Right atrium auricular region (tissue), 2 donors: Measurements from ENCODE around the gene PDE6A. TPM values are rescaled to one million over a fixed set of nuclear protein-coding genes. Genes with fewer than 3 reads are reported as not detected.

Source experiments
- DNase-seq: peaks from one replicate; pipeline ENCODE4 v3.0.0-alpha.2; 2019; ENCODE audit warnings: low spot score
- H3K27ac ChIP-seq, 2 donors: fragments of 200-600 bp; sonication (generic); 1 replicate in 1 of 2; 2 replicates in 1 of 2; pipeline ENCODE4 v1.5.1; 2016 to 2019
- H3K27me3 ChIP-seq, 2 donors: fragments of 200-600 bp; sonication (generic); one replicate each; pipeline versions ENCODE4 v1.5.1 to v1.6.0; 2017 to 2019
- H3K36me3 ChIP-seq: fragments of 200-600 bp; sonication (generic); one replicate; pipeline ENCODE4 v1.5.1; 2016
- H3K4me1 ChIP-seq, 2 donors: fragments of 200-600 bp; sonication (generic); one replicate each; pipeline versions ENCODE4 v1.5.1 to v1.6.0; 2017 to 2019
- H3K4me3 ChIP-seq, 2 donors: fragments of 200-600 bp; sonication (generic); 1 replicate in 1 of 2; 2 replicates in 1 of 2; pipeline ENCODE4 v1.5.1; 2017 to 2019; ENCODE audit warnings: mild to moderate bottlenecking in 1 of 2, moderate library complexity in 1 of 2
- H3K9me3 ChIP-seq, 2 donors: fragments of 200-600 bp; sonication (generic); one replicate each; pipeline ENCODE4 v1.5.1; 2019
- total RNA-seq, 2 donors: library from RNA; depleted of rRNA; stranded (reverse); fragments of >200 nt; gene quantifications; one replicate each; pipeline ENCODE4 v1.1.0, GENCODE V29; 2016
- TF ChIP-seq, protein P1 (sequence below), 2 donors: fragments of 200-600 bp; sonication (generic); IDR thresholded peaks; one replicate each; pipeline ENCODE4 v1.5.1; 2019; ENCODE audit warnings: antibody characterized with exemption in 2 of 2

The PDE6A gene
- total RNA-seq, 2 donors from 2014 or later = 0.08 TPM; not detected in 1

DNA sequence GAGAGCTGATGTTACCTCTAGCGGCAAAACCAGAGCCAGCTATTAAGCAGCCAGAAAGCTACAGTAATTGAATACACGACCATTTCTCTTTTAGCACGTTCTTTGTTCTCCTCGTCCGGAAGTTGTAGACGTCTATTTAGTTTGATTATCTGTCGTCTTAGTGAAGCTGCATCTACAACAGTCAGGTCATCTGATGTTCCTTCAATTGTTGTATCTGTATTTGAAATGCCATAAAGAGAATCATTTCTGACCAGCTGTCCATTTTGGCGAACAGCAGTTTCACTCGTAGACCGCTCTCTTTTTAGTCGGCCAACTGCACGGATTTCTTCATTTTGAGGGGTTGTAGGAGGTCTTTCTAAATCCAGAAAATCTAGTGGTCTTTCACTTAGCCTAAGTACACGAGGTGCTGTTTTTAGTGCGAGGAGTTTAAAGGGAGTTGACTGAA is 12.6 kb downstream of the PDE6A start:
- Histone ChIP-seq H3K27ac (no peak overlapping the region), H3K4me1 (peaks cover 0 to 7% of the 10 kb centered on the region in 2 donors), H3K27me3 (no peaks in the 10 kb centered on the region), H3K36me3 (no peaks in the 10 kb centered on the region), H3K9me3 (no peaks in the 10 kb centered on the region), H3K4me3 (peak overlapping the region in 1 of 2 donors; percentile 28)
- TF ChIP-seq, protein P1, sequence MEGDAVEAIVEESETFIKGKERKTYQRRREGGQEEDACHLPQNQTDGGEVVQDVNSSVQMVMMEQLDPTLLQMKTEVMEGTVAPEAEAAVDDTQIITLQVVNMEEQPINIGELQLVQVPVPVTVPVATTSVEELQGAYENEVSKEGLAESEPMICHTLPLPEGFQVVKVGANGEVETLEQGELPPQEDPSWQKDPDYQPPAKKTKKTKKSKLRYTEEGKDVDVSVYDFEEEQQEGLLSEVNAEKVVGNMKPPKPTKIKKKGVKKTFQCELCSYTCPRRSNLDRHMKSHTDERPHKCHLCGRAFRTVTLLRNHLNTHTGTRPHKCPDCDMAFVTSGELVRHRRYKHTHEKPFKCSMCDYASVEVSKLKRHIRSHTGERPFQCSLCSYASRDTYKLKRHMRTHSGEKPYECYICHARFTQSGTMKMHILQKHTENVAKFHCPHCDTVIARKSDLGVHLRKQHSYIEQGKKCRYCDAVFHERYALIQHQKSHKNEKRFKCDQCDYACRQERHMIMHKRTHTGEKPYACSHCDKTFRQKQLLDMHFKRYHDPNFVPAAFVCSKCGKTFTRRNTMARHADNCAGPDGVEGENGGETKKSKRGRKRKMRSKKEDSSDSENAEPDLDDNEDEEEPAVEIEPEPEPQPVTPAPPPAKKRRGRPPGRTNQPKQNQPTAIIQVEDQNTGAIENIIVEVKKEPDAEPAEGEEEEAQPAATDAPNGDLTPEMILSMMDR (IDR thresholded peaks at IDR 0.05) = no peak
- no peak for DNase-seq

DNA sequence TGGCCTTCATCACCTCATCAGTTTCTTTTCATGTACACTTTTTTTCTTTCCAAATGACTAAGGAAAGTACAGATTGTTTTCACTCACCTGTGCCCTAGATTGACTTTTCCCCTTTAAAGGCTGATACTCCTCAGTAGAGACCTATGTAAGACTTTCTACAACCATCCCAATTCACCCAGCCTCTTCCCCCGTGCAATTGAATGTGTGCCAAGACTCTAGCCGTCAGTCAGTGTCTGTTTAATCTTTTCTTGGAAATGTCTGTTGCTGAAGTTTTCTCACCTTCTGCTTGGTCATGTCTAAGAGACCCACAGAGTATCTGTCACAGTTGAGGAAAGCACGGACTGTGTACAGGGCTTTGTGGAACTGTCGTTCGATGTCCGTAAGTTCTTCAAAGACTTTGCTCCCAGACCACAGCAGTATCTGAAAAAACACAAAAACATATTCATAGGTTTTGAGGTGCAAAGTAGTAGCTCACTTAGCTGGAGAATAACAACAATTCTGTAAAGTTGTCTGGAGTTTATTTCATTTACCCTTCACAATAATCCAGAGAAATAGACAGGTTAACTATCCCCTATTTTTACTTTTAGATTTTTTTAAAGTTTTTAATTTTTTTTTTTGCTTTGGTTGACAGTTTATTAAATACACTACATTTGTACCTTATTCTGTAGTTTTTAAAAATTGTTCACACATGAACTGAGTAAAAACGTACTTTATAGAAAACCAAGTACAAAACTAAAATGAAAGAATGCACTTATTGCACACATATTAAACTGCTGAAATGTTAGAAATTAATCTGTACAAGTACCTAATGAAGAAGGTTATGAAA is 13.6 kb downstream of the PDE6A start:
- no peak overlapping the region for H3K27ac ChIP-seq

DNA sequence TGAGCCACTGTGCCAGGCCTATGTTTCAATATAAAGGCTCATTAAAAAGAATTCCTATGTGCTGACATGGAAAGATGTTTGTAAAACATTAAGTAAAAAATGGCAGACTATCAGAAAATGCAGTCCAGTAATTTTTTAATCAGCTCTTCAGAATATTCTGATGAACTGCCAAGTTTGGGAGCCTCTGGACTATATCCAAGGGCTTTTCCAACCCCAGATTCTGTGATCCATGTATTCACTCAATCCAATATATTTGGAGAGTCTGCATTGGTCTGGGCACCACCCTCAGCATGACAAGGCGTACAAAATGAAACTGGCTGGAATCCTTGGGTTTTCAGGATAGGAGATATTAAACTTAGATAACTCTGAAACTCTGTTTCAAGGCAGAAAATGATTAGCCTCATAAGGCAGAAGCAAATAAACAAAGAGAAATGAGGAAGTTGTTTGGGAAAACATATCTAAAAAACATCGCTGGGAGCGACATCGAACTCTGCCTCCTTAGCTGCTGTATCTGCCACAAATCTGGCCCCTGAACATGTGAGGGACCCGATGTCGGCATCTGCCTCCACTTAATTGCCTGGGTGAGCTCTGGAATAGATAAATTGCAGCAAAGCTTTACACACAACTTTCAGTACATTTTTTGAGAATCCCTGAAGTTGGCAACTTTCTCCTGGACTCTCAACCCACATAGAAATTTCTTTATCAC is 14.4 kb downstream of the PDE6A start:
- Histone ChIP-seq H3K36me3 (no peaks in the 10 kb centered on the region), H3K4me1 (peaks cover 0 to 7% of the 10 kb centered on the region in 2 donors), H3K4me3 (peak overlapping the region in 1 of 2 donors; percentile 31), H3K9me3 (no peaks in the 10 kb centered on the region), H3K27me3 (no peaks in the 10 kb centered on the region), H3K27ac (no peak overlapping the region)
- TF ChIP-seq, protein P1 (IDR thresholded peaks at IDR 0.05) = no peak
- no peak for DNase-seq

More for the DNA sequence above, 13.6 kb downstream of the PDE6A start:
- peaks cover 0 to 7% of the 10 kb centered on the region in 2 donors for H3K4me1 ChIP-seq
- H3K4me3 ChIP-seq = no peak overlapping the region
- no peaks in the 10 kb centered on the region for H3K36me3 ChIP-seq
- TF ChIP-seq, protein P1 (IDR thresholded peaks at IDR 0.05) = no peak
- H3K27me3 ChIP-seq = no peaks in the 10 kb centered on the region
- no peak for DNase-seq
- H3K9me3 ChIP-seq = no peaks in the 10 kb centered on the region

DNA sequence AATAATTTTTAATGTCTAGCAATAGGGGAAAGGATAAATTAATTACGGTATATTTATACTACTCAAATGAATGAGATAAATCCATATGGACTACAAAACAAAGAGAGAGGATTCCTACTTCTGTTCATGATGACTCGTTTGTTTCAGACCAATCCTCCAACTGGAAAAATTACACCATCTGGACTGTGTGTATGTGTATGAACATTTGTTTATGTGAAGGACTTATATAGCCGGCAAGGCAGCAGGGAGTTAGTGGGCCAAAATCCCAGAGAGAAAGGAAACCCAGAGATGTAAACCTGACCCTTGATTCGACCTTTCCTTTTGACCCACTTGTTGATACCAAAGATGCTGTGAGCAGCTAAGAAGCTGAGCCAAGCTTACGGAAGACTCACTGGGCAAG is 20.1 kb downstream of the PDE6A start:
- no peaks in the 10 kb centered on the region for H3K36me3 ChIP-seq

DNA sequence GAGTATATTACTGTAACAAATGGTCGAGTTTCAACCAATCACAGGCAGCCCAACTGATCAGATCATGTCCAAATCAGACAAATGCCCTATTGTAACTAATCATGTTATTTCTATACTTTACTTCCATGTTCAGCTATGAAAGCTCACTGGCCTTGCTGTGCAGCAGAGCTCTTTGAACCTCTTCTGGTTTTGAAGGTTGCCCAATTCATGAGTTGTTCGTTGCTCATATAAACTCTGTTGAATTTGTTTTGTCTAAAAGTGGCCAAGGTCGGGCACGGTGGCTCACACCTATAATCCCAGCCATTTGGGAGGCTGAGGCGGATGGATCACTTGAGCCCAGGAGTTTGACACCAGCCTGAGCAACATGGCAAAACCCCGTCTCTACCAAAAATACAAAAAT is 21.6 kb downstream of the PDE6A start:
- no peak overlapping the region for H3K4me3 ChIP-seq
- TF ChIP-seq, protein P1 (IDR thresholded peaks at IDR 0.05) = no peak
- DNase-seq = no peak
- H3K9me3 ChIP-seq = no peaks in the 10 kb centered on the region
- no peak overlapping the region for H3K27ac ChIP-seq
- H3K36me3 ChIP-seq = no peaks in the 10 kb centered on the region
- H3K4me1 ChIP-seq = no peaks in the 10 kb centered on the region
- no peaks in the 10 kb centered on the region for H3K27me3 ChIP-seq

More for the DNA sequence above, 20.1 kb downstream of the PDE6A start:
- Histone ChIP-seq H3K27ac (no peak overlapping the region), H3K4me3 (no peak overlapping the region), H3K4me1 (no peaks in the 10 kb centered on the region), H3K27me3 (no peaks in the 10 kb centered on the region), H3K9me3 (no peaks in the 10 kb centered on the region)
- TF ChIP-seq, protein P1 (IDR thresholded peaks at IDR 0.05) = no peak
- DNase-seq = no peak
